ENCODE data around the gene CRACDL.

Gene CRACDL, protein sequence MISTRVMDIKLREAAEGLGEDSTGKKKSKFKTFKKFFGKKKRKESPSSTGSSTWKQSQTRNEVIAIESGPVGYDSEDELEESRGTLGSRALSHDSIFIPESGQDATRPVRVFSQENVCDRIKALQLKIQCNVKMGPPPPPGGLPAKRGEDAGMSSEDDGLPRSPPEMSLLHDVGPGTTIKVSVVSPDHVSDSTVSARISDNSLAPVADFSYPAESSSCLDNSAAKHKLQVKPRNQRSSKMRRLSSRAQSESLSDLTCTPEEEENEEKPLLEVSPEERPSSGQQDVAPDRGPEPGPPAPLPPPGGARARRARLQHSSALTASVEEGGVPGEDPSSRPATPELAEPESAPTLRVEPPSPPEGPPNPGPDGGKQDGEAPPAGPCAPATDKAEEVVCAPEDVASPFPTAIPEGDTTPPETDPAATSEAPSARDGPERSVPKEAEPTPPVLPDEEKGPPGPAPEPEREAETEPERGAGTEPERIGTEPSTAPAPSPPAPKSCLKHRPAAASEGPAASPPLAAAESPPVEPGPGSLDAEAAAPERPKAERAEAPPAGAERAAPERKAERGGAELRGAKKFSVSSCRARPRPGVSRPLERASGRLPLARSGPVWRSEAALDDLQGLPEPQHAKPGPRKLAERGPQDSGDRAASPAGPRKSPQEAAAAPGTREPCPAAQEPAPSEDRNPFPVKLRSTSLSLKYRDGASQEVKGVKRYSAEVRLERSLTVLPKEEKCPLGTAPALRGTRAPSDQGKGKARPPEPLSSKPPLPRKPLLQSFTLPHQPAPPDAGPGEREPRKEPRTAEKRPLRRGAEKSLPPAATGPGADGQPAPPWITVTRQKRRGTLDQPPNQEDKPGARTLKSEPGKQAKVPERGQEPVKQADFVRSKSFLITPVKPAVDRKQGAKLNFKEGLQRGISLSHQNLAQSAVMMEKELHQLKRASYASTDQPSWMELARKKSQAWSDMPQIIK

DNA sequence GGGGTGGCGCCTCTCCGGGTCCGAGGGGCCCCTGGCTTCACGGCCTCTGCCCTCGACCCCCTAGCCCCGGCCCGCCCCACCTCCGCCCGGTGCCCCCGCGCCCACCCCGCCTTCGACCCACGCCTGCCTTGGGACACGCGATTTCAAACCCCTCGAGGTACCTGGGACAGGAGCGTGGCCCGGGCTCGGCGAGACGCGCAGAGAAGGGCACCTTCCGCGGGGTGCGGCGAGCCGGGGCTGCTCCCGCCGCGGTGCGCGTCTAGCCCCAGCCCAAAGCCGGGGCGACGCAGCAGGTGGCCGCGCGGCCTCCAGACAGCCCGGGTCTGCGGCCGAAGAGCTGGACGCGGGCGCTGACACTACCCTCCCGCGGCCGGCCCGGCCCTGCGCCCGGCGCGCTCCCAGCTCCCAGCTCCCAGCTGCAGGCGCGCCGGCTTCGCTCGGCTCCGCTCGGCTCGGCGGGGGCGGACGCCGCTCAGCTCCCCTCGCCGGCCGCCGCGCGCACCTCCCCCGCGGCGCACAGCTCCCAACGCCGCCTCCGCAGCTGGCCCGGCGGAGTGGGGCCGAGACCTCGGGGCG is at the start of gene CRACDL:
TSS of gene CRACDL (minus strand) at position 449 of the 576 bp plus-strand sequence. CDS start 89,425 bp downstream, outside the sequence.
- no peak for DNase-seq (ENCODE audit: low spot score)

DNA sequence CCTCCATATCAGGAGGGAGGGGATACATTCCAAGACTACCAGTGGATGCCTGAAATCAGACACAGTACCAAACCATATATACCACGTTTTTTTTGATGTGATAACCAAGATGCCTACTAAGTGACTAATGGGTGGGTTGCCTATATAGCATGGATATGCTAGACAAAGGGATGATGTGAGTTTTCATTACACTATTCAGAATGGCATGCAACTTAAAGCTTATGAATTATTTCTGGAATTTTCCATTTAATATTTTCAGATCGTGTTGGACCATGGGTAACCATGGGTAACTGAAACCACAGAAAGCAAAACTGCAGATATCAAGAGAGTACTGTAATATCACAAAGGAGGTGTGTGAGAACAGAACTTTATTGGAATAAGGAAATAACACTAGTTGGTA is 39.6 kb upstream of the CRACDL start:
- no peak for DNase-seq (ENCODE audit: low spot score)

DNA sequence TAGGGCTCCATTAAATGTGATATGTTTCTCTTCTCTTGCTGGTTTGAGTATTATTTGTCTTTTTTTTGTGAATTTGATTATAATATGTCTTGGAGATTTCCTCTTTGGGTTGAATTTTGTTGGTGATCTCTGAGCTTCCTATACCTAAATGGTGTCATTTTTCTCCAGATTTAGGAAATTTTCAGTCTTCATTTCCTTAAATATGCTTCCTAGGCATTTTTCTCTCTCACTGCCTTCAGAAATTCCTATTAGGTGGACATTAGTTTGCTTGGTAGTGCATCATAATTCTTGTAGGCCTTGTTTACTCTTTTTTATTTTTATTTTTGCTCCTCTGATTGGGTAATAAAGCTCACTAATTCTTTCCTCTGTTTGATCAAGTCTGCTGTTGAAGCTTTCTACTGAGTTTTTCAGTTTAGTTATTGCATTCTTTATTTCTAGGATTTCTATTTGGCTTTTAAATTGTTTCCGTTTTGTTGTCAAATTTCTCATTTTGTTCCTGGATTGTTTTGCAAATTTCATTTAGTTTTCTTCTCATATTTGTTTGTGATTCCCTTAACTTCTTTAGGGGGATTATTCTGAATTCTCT is 36.6 kb upstream of the CRACDL start:
- no peak for DNase-seq (ENCODE audit: low spot score)

DNA sequence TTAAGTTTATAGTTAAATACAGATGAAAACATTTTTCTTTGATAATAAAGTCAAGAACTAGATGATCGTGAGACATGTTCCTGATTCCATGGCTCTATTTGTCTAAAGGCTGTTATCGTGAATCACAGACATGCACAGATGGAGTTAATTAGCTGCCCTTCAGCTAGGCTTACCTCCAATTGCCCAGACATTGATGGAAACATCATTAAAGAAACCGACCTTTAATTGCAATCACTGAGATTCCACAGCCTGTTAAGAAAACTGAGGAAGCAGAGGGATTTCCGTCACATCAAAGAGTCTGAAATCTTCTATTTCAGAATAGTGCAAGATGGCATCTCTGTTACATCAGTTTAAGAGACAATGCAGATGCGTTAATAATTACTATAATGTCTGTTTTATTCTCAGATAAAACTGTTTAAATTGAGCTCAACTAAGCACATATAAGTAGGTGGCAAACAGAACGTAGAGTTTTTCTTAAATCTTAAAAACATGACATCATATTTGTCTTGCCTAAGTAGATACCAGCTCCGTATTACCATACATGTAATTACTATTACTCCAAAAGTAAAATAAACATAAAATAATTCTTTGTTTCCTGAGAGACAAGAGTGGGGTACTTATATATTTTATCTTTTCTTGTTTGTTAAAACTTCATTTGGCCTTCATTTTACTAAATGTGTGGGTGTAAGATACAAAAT is 23.9 kb upstream of the CRACDL start:
- DNase-seq (ENCODE audit: low spot score), result no peak

DNA sequence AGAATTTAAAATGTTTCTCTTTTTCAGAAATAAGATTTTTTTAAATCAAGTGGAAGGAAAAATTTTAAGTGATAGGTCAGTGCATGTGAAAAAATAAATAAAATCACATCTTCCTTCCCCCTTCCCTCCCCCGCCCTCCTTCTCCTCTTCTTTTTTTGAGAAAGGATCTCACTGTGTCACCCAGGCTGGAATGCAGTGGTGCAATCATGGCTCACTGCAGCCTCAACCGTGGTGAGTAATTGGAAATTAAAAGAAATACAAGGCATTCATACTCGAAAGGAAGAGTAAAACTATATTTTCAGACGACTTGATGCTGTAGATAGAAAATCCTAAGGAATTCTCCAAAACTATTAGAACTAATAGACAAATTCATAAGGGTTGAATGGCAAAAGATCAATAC is 16.9 kb upstream of the CRACDL start:
- no peak for DNase-seq (ENCODE audit: low spot score)

DNA sequence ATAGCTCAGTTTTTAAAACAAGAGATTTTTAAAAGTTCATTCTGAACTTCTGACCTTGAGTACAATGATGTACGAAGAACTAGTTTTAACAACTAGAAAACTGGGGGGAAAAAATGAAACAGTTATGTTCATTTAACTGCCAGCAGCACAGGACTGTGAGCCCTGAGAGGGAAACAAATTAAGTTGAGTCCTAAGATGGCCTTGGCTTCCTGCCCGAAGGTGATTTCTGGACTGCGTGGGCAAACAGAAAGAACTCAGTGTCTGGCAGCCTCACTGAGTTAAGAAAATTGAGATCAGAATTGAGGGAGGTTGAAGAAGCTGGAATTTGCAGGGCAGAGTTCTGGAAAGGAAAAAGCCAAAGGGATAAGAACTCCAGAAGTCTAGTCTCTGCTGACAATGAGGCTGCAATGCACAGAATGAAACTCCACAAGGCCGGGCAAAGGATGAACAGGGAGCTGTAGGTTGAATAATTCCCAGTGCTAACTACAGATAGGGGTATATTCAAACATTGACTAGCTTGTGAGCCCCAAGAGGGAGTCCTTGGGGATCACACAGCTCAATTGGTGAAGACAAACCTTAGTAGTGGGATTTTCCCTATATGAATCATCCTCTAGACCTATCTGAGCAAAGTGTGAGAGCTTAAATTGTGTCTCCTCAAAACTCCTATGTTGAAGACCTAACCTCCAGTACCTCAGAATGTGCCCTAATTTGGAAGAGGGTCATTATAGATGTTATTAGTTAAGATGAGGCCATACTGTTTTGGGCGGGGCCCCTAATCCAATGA is 13.1 kb upstream of the CRACDL start:
- no peak for DNase-seq (ENCODE audit: low spot score)

DNA sequence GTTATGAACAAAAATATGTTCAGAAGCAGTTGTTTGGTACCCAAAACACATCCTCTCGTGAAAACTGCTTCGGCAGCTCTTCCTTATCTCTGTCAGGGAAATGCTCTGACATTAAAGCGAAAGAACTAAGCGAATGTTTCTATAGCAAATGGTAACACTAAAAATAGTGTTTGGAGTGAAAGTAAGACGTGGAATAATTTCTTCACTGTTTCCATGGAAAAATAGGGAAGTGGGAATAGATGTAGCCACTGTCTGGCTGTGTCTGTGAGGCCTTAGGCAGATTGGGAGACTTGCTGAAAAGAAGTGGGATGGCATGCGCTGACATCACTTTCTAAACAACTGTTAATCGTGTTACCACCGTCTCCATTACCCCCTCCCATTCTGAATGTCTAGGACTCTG is 11.5 kb upstream of the CRACDL start:
- no peak for DNase-seq (ENCODE audit: low spot score)

DNA sequence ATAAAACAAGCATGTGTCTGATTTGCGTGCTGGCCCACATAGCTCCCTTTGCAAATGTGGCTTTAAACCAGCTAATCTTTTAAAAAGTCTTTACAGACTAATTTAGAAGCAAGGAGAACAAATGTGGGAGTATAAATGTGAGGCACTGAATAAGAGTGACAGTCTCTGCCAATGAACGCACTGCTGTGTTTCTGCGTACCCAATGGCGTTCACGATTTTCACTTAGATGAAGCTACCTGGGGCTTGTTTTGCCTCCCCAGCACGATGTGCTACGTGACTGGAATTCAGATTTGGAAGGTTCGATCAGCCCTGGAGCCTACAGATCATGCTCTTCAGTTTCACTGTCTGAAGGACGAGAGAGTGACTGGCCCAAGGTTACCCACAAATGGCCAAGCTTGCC is 10.8 kb upstream of the CRACDL start:
- no peak for DNase-seq (ENCODE audit: low spot score)

DNA sequence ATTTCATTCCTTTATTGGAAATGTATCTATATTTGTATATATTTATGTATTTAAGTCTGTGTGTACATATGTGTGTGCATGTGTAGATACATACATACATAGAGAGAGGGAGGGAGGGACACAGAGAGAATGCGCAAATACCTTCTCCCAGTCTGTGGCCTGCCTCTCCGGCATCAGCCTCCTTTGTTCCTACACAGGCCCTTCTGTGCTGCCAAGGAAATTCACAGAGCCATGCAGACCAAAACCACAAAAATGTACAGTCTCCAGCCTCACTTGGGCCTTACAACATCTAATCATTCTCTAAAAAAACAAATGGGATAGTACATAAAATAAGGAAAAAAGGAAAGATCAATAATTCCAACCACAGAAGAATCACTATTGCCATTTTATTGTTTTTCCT is 8.8 kb upstream of the CRACDL start:
- no peak for DNase-seq (ENCODE audit: low spot score)

DNA sequence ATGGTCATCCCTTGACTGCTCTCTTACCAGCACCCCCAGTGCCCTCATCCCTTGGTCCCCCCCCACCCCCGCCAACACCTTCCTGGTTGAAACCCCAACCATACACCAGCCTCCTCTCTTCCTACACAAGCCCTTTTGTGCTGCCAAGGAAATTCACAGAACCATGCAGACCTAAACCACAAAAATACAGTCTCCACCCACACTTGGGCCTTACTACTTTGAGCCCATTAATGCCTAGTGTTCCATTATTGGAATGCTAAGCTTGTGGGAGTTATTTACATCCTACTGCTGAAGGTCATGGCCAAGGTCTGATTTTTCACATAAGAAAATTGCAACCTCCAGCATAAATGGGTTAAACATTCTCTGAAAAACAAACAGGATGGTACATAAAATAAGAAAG is 4.1 kb upstream of the CRACDL start:
- no peak for DNase-seq (ENCODE audit: low spot score)

DNA sequence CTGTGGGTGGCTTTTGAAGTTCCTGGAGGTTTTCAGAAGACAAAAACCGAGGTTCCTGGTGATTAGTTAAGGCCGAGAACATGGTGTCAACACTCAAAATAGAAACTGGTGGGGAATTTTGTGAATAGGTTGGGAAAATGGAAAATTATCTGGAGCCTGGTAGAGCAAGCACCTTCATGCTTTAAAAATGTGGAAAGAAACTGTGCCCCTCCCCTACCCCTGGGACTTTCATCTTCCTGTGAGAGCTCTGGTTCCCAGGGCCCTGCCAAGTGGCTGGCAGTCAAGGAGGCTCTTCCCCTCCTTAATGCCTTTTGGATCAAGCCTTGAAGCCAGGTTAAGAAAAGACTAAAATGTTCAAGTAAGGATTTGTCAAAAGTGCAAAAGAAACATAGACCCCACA is 1.9 kb upstream of the CRACDL start:
- DNase-seq (ENCODE audit: low spot score), result no peak

DNA sequence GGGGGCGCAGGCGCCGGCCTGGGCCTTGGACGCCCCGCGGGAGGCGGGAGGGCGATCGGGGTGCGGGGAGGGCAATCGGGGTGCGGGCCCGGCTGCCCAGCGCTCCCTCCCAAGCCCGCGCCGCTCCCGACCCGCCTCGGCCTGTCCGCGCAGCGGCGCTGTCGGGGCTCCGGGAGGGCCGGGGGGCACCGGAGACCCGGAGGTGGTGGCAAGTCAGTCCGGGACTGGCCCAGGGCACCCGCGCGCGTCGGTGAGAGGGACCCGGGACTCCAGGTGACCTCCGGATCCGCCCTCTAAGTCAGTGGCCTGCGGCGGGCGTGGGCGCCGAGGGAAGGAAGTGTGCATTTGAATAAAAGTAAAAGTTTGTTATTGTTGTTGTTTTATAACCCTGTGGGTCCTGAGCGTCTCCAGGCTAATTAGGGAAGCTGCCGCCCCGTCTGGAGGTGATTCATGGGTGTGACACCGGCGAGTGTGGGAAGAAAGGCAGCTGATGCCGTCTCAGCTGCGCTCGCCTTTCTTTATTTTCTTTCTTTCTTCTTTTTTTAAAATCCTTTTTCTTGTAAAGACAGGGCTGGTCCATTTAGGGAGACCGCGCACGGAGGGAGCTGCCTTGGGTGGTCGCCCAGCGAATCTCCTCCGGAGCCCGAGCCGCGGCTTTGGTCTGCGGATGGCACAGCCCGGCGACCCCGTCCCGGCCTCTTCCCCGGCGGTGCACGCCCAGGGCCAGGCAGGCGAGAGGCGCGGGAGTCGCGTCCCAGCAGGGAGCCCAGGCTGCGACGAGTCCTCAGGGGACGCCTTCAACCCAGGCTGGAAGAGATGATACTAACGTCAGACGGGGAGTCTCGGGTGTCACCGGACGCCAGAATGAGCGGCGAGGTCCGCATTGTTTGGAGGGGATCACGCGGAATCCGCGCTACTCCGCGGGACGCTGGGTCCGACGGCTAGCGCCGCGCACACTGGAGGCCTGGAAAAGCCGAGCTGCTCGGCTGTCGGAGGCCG is 627 bp upstream of the CRACDL start:
- no peak for DNase-seq (ENCODE audit: low spot score)

DNA sequence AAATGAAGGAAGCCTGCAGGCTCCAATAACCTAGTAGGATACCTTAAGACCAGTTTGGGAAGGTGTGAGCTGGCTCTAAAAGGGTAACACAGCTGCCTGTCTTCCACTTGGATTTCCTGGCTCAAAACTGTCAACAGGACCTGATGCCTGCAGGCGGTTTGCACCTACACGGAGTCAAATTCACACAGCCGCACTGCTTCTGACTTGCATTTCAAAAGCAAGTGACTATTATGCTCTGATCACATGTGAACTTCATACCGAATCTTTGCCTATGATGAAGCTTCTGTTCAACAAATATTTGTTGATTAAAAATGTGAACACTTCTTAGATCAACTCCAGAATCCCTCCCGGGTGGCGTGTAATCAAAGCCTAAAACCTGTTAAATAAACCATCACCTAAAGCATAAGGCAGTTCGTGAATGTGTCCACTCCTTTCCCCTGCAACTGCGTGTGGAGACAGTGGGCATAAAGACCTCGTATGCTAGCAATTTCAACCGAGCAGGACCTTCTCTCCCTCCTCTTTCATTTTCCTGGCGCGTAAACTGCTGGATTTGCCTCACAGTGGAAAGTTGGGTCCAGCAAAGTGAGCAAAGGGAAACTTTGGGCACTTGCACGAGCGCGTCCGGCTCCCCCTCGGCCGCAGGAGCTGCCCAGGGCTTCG is 784 bp downstream of the CRACDL start:
- DNase-seq (ENCODE audit: low spot score), result no peak

DNA sequence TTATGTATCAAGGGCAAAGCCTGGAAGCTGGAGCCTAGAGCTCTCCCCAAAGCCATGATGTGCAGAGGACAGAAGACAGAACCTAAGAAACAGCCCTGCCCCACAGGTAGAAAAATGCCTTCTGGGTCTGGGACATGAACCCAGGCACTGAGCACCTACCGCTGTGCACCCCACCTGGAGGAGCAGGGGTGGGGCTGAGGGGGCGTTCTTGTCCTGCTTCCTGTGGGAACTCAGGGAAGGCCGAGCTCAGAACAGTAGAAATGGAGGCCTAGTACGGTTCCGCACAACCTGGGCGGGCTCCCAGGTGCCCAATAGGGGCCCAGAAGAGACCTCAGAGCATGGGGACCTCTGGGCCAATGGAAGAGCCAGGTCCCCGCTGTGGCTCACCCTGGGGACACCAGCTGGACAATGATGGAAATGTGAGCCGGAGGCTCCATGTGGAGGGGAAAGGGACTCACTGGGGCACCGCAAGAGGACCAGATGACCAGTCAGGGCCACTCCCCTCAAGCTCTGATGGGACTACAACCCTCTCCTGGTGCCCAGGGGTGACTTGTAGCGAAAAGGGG is 3.2 kb downstream of the CRACDL start:
- DNase-seq (ENCODE audit: low spot score), result no peak

DNA sequence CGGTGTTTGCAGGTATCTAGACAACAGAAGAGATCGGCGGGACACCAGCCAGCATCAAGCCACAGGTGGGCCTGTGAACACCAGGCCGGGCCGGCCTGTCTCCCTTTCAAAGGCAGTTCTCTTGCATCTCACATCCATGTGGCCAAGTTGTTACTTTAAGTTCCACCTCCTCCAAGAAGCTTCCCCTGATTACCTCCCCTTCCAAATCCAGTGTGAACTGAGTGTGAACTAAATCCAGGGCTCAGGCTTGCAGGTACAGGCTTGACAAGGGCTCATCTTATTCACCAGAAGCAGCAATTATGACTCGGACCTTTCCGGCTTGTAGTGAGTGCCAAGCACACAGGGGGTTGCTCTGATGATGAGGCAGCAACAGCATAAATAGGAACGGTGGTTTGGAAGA is 3.9 kb downstream of the CRACDL start:
- DNase-seq (ENCODE audit: low spot score), result no peak

DNA sequence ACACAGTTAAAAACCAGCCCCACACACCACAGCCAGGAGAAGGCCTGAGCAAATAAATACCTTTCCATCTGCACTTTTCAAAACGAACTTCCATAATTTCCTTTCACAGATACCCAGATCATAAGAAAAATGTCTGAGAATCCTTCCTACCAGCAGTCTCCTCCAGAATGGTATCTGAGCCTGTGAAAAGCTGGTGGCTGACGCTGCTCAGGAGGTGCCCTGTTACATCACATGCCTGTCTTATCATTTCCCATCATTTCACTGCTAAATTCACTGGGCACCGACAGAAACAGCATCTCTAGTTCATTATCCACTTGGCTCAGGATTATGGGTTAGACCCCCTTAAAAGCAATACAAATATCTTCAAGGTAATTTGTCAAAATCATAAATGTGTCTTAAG is 4.4 kb downstream of the CRACDL start:
- no peak for DNase-seq (ENCODE audit: low spot score)

DNA sequence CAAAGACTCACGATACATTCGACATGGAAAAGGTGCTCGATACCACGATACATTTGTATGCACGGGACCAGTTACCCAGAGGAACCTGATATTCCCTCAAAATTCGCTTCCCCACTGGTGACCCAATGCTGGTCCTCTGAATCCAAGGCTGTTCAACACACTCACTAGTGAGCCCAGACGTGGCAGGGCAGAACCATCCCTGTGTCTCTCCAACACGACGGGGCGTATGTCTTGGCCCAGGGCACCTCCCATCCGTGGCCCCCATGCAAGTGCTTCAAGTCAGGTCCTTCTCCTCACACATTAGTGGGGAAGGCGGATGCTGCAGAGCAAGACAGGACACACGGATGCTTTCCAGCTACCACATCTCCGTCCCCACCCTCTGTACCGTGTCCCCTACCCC is 6.1 kb downstream of the CRACDL start:
- no peak for DNase-seq (ENCODE audit: low spot score)

DNA sequence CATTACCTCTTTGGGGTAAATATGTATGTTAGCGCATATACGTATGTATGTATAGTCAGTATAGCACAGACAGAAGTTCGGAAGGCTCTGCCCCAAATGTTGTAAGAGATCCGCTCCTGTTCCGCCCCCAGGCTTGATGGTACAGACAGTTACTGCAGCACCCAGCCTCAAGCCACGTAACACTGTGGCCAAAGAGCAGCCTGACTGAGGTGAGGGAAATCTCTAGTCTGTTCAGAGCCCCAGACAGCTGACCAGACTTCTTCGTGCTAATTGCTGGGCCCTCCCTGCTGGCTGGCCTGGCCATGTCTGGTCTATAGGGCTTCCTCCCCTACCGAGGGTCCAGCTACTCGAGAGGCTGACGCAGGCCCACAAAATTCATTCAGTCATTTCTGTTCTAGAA is 7.8 kb downstream of the CRACDL start:
- DNase-seq (ENCODE audit: low spot score), result no peak

DNA sequence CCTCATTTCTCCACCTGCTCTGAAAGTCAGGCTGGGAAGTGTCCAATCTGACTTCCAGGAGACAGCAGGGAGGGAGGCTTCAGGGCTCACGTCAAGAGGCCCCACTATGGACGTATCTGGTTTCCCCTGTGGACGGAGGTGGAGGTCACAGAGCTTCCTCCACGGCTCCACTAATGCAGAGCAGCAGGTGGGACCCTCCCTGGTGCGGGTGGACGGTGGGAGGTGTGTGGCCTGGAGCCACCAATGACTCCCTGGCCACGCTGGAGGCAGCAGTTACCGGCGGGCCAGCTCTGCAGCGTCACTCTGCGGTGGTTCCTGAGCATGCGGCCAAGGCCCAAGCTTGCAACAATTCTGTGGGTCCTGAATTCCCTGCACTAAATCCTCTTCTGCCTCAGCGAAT is 9.0 kb downstream of the CRACDL start:
- DNase-seq (ENCODE audit: low spot score), result no peak
